GM18499 (cell line): Measurements from ENCODE around the gene ZKSCAN7.
"Not testable (repeated sequence)": the region's sequence is repeated elsewhere in the genome, so short reads cannot be mapped to it uniquely, and the experiment has no call there.

Experiments used
- ATAC-seq: cut with Tn5 transposase; IDR thresholded peaks from one replicate; pipeline ENCODE4 v1.9.1; 2021; ENCODE audit warnings: moderate number of reproducible peaks; ENCODE audit not compliant: insufficient read depth, unreplicated experiment

ZKSCAN7 gene

DNA sequence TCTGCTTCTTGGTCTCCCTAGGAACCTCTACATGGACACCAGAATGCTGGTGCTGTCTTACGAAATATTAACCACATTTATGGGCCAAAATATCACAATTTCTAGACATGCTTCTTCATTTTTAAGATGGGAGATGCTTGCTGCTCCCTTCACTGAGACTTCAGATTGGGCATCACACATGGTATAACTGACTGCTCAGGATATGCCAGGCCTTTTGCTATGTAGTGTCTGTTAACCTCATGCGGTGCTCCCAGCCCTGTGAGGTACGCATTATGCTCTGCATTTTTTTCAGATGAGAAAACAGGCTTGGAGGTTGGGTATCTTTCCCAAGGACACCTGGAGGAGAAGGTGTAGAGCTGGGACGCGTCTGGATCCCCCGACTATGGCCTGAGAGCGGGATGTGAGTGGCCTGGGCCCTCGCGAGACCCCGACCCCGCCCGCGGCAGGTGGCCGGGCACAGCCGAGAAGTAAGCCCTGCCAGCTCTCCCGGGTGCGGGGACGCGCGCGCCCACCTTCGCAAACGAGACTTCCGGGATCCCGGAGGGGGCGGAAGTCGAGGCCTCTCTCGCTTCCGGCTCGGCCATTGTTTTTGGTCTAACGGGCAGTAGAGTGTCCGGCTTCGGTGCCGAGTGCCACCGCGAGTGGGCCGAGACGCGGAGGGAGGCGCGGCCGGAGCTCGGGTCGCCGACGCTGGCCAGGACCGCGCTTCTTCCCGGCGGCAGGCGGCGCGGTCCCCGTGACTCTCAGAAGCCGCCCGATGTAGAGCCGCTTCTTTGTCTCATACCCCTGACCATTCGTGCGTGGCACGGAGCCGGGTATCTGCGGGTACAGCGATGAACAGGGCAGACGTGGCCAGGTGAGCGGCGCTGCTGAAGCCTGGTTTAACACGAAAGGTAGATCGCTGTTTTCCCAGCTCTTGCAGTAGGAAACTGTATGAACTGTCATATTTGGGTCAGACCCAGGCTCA, at the start of gene ZKSCAN7:
ZKSCAN7 (plus strand) TSS at position 568 of the 967 bp plus-strand sequence. CDS start 1,855 bp downstream, outside the sequence.
- ATAC-seq: no peak

DNA sequence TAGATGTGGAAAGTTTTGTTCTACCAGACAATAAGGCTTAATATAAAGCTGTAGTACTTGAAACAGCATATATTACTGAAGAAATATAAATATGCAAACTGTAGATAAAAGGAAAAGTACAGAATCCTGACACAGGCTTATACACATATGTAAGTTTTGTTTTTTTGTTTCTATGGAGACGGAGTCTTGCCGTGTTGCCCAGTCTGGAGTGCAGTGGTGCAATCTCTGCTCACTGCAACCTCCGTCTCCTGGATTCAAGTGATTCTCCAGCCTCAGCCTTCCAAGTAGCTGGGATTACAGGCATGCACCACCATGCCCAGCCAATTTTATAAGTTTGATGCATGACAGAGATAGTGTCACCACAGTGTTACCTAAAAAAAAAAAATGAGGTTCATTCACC, 48.4 kb upstream of the ZKSCAN7 start:
- no peak for ATAC-seq

DNA sequence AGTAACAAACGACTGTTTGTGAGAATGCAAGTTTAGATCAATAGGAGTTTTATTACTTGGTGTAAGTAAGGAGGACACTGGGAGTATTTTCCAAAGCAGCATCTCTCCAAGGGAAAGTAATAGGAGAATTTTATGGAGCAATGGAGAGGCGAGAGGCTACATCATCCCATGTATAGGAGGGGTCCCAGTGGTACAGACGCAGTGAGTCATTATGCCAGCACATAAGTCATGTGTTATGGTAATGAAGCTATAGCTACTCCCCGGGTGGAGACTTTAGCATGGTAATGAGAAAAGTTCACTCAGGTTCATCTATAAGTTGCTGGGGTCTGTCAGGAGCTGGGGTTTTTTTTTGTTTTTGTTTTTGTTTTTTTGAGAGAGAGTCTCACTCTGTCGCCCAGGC, 48.0 kb upstream of the ZKSCAN7 start:
- ATAC-seq: no peak

DNA sequence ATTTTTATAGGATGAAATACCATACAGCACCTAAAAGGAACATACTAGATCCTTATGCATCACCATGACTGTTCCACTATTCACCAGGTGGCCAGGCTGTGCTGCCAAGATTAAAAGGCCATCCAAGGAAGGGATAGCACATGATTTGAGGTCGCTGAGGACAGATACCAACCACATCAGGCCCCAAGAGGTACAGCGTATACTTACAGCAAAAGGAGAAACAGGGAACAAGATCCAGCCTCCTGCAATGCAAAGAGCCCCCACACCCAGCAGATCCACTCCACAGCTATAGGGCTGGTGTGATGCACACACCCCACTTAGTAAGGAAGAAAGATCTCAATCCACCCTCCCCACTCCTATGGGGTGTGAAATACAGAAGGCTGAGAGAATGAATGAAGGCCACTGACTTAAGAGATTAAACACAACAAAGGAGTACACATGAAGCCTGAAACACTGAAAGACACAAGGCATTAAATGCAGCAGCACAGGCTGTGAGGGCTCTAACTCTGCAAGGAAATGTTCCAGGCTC, 45.5 kb upstream of the ZKSCAN7 start:
- ATAC-seq: no peak

DNA sequence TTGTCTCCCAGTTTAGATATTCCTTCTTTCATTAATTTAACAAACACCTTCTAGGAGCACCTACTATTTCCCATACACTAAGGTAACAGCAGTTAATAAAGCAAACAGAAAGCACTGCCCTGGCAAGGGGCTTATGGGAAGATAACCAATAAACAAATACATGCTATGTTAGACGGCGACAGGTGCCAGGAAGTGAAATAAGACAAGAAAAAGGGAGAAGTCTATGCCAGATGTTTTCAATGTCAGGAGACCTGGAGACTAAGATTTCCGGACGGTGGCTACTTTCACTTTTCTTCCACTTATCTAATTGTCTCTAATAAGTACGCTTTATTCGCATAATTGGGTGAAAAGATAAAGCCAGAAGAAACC, 45.0 kb upstream of the ZKSCAN7 start:
- no peak for ATAC-seq

DNA sequence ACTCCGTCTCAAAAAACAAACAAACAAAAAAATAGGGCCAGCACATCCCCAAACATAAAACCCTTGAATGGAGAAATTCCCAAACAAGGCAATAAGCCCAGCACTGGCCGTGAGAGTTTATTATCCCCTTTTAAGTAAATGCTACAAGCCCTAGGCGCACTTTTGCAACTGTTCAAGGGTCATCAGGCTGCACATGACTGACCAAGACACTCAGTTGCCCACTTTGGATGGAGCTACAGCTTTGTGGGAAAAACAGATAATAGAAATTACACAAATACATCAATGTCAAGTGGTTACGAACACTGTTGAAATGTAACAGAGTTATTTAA, 43.8 kb upstream of the ZKSCAN7 start:
- ATAC-seq: no peak

DNA sequence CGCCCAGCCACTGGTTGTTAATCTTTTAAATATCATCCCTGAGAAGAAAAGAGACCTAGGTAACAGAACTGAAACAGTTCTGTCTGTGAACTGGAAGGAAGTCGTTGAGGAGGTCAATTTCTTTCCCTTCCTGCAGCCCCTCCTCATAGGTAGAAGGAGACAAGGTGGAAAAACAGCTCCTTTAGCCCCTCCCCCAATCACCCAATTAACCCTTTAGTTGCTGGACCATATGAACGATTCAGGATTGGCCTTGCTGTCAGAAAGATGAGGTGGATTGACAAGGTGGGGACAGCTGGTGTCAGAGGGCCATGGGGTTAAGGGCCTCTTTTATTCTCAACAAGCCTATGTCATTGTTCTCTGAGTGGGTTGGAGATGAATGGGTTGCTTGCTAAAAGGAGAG, 41.5 kb upstream of the ZKSCAN7 start:
- ATAC-seq: no peak

DNA sequence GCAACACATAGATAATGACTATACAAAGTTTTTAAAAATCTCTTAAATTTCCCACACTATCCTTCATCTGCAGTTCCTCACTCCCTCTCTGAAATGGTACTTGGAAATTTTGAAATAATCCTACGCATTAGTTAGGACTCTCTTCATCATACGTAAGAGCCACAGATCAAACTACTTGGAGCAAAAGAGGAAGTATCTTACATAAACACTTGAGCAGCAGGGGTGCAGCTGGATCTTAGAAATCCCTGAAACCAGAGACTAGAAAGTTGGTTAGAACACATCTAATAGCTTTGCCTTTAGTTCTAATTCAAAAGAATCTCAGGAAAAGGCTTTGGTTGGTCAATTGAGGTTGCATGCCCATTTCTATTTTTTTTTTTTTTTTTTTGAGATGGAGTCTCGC, 38.8 kb upstream of the ZKSCAN7 start:
- ATAC-seq: no peak

DNA sequence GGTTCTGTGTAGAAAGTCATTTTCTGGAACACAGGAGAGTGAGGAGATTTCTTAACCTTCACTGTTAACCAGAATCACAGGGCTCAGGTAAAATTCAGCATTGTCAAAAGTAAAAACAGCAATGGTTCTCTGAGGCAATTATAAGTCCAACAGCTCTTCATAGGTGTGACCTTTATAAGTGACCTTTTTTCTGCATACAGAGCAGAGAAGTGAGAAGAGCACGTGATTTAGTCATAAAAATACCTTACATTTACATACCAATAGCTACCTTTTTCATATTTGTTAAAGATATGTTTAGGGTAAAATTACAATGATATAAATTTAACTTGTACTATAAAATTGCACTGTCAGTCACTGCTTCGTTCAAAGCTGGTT, 36.2 kb upstream of the ZKSCAN7 start:
- no peak for ATAC-seq

DNA sequence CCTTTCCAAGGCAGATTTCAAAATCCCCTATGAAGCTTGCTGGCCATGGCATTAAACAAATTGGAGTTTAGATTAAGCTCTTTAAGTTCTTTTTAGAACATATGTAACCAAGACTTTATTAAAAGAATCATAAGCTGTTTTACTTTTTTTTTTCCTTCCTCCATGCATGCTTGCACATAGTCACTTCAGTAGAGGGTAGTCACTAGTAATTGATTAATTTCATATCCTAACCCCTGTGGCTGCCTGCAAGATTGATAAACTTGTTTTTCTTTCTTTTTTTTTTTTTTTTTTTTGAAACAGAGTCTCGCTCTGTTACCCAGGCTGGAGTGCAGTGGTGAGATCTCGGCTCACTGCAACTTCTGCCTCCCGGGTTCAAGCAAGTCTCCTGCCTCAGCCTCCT, 33.3 kb upstream of the ZKSCAN7 start:
- no peak for ATAC-seq

DNA sequence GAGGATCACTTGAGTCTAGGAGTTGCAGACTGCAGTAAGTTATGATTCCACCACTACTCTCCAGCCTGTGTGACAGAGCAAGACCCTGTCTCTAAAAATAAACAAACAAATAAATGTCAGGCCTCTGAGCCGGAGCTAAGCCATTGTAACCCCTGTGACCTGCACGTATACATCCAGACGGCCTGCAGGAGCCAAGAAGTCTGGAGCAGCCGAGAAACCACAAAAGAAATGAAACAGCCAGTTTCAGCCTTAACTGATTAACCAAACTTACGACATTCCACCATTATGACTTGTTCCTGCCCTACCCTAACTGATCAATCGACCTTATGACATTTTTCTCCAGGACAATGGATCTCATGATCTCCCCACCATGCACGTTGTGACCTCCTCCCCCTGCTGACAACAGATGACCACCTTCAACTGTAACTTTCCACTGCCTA, 32.5 kb upstream of the ZKSCAN7 start:
- ATAC-seq: no peak

DNA sequence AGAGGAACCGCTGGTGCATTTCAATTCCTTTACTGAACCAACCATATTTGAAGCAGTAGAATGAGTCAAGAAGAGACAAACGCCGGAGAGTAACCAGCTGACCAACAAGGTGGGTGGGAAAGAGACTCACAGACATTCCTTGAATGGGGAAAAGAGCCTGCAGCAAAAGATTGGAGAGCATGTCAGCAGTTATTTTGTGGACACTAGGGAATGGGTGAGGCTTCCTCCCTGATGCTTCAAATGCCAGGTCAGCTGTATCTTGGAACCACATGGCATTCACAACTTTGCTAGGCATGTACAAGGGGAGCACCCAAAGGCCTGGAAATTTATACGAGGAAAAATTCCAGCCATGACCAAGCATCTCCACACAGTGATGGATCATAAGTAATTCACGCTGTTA, 29.9 kb upstream of the ZKSCAN7 start:
- no peak for ATAC-seq

DNA sequence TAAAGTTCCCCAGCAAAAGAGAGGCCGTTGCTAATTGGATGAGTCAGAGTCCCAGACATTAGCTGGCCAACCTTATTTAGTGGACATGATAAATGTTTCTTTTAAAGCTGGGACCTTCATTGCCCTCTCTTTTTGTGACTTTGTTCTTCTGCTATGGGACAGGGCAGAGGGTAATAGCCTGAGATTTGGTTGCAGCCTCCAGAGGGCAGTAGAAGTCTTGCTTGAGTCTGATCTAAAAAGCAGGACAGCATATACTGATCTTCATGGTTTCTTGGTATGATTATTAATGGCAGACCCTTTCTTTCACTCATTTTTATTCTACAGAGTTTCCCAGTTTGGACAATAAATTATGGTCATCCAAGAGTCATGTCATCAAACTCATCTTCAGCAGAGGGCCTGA, 25.1 kb upstream of the ZKSCAN7 start:
- no peak for ATAC-seq

DNA sequence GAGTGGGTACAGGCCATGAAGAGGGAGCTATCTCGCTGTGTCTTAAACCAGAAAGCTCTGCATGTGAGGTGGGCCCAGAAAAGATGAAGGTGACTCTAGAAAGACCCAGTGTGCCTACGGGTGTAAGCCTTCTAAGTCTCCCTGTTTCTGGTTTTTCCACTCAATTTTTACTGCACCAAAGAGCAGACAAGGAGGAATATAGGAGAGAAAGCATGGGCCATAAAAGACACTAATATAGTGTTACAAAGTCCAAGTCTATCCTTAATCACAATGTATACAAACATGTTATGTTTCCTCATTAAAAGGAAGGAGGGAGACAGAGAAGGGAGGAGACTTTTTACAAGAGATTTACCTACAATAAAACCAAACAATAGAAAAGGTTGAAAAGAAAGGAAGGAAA, 24.1 kb upstream of the ZKSCAN7 start:
- no peak for ATAC-seq

DNA sequence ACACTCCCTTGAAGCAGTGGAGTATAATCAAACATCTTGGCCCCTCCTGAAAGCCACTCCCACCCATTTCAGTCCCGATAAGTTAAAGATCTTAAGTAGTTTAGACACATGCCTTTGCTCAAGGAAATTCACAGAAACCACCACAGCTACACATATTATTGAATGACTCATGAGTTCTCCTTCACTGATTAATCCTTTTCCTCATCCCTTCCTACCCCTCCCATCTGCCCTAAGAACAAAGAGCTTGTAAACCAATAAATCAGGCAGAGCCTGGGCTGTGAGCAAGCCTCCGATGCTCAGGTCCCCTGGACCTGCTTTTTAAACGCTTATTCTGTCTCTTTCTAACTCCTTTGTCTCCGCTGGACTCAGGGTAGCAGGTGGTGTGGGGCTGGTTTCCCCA, 20.3 kb upstream of the ZKSCAN7 start:
- not testable (repeated sequence) for ATAC-seq

DNA sequence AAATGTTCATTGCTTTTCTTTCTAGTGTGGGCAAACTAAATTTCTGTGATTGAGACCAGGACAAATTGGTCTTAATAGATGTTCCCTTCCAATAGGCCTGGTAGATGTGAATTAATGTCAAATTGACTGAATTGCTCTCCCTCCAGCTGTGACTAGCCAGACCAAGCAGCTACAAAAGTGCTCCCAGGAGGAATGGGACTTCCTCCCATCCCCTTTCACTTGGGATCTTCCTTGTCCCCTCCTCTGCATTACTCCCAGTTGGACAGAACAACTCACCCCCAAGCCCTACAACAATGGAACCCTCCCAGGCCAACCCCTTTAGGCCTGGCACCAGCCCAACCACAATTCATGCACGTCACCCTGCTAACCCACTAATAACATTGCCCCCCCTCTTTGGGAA, 19.6 kb upstream of the ZKSCAN7 start:
- no peak for ATAC-seq

DNA sequence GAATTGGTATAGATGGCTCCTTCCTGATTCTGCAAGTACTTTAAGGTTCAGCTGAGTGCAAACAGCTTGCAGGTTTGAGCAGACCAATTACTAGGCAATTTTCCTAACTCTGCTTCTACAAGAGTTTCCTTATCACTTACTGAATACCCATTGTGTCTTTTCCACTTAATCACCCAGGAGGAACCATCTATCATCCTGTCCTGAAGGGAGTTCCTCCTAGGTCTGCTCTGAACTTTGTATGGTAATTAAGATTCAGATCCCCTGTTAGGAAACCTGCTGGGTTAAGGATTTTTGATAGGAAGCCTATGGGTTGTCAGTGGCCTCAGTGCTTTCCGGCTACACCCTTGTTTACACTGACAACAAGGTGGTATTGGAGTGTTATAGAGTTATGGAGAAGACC, 10.2 kb upstream of the ZKSCAN7 start:
- not testable (repeated sequence) for ATAC-seq

DNA sequence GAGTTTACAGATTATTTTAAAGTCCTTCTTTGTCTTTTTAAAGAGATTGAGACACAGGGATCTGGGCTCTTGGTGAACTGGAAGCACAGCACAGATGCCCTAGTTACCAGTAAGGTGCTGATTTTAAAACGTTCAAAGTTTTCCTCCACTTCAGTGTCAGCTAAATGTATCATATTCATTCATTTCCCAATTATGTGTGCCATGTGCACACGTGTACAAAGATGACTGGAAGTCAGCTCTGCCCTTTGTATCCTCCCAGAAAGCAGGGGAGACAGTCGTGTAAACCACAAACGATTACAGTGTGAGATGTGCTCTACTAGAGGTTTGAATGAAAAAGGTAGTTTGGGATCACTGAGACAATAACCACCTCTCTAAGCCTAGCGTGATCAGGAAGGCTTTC, 730 bp downstream of the ZKSCAN7 start:
- no peak for ATAC-seq

DNA sequence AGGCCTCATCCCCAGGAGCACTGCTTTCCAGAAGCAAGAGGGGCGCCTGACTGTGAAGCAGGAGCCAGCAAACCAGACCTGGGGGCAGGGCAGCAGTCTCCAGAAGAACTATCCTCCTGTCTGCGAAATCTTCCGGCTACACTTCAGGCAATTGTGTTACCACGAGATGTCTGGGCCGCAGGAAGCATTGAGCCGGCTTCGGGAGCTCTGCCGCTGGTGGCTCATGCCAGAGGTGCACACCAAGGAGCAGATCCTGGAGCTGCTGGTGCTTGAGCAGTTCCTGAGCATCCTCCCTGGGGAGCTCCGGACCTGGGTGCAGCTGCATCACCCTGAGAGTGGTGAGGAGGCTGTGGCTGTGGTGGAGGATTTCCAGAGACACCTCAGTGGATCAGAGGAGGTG, 2.1 kb downstream of the ZKSCAN7 start:
- ATAC-seq: no peak

DNA sequence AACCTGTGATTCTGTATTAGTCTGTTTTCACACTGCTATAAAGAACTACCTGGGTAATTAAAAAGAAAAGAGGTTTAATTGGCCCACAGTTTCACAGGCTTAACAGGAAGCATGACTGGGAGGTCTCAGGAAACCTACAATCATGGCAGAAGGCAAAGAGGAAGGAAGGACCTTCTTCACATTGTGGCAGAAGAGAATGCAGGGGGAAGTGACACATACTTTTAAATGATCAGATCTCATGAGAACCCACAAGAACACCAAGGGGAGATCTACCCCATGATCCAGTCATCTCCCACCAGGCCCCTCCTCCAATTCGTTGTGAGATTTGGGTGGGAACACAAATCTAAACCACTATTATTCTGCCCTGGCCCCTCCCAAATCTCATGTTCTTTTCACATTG, 6.1 kb downstream of the ZKSCAN7 start:
- ATAC-seq: no peak

DNA sequence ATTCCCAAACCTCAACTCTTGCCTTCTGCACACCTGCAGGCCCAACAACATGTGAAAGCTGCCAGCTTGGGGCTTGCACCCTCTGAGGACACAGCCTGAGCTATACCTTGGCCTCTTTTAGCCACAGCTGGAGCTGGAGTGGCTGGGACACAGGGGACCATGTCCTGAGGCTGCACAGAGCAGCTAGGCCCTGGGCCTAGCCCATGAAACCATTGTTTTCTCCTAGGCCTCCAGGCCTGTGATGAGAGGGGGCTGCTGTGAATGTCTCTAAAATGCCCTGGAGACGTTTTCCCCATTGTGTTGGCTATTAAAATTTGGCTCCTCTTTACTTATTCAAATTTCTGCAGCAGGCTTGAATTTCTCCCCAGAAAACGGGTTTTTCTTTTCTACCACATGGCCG, 7.2 kb downstream of the ZKSCAN7 start:
- no peak for ATAC-seq

DNA sequence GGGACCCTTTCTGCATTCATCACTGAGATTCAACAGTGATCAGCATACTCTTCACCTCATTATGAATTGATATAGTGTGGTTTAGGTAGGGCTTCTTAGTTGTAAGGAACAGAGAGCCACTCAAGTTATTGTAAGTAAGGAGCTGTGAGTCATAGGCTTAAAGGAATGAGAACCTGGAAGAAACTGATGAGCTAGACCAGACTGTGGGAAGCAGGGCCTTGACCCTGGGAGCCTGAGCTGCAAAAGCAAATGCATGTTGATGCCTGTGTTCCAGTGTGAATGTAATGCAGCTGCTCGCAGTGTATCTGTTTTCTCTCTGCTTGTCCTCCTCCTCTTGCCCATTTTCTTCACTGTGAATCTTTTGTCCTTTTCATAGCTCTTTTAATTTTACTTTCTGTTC, 13.6 kb downstream of the ZKSCAN7 start:
- no peak for ATAC-seq
